GM10266 (cell line): Measurements from ENCODE around the gene SLFN14.

Experiments used
- DNase-seq: peaks from one replicate; pipeline ENCODE4 v3.0.0; 2012; ENCODE audit errors: extremely low spot score
- TF ChIP-seq, protein P1 (sequence below): IDR thresholded peaks from 2 replicates; pipeline ENCODE4 v1.5.1; 2012; ENCODE audit warnings: mild to moderate bottlenecking, low read depth; ENCODE audit not compliant: control insufficient read depth, insufficient read depth; ENCODE audit errors: missing control alignments

The SLFN14 gene

DNA sequence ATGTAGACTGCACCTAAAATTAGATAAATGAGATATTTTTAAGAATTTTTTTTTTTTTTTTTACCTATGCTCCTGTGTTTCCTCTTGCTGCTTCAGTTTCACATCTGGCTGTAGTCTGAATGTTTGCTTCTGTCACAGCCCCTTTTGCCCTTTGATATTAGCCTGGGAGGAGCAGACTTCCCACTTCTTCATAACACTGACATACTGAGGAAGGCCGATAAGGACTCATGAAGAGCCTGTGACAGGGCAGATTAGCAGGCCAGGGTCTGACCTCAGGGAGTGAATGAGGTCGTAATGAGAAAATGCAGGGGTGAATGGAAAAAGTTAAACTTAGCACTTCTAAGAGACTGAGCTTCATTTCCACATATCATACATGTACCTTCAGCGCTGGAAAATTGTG lies at the start of gene SLFN14:
SLFN14 (minus strand) TSS at position 117 of the 400 bp plus-strand sequence. CDS start 2,757 bp downstream, outside the sequence.
- TF ChIP-seq, protein P1, sequence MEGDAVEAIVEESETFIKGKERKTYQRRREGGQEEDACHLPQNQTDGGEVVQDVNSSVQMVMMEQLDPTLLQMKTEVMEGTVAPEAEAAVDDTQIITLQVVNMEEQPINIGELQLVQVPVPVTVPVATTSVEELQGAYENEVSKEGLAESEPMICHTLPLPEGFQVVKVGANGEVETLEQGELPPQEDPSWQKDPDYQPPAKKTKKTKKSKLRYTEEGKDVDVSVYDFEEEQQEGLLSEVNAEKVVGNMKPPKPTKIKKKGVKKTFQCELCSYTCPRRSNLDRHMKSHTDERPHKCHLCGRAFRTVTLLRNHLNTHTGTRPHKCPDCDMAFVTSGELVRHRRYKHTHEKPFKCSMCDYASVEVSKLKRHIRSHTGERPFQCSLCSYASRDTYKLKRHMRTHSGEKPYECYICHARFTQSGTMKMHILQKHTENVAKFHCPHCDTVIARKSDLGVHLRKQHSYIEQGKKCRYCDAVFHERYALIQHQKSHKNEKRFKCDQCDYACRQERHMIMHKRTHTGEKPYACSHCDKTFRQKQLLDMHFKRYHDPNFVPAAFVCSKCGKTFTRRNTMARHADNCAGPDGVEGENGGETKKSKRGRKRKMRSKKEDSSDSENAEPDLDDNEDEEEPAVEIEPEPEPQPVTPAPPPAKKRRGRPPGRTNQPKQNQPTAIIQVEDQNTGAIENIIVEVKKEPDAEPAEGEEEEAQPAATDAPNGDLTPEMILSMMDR = no peak
- DNase-seq = no peak

DNA sequence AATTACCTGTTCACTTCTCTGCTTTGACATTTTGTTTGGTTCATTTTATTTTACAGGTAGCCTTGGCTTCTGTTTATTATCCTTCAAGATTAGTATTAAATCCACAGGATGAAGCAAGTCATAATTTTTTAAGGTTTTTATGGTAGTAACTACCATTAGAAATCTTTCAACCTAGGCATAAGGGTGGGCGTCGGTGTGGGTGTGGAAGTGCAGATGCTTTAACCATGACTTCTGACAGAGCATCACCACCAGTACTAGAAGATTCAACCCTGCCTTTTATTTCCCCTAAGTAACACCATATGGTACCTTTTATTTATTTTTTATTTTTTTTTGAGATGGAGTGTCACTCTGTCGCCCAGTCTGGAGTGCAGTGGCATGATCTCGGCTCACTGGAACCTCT lies 49.2 kb upstream of the SLFN14 start:
- no peak for DNase-seq
- TF ChIP-seq, protein P1 = no peak

- TF ChIP-seq, protein P1 = no peak
- DNase-seq = no peak
Observed at GRCh38 chr17:35607239-35607847, 46.7 kb upstream of the SLFN14 start.

GRCh38 chr17:35605678-35606077 lies 45.1 kb upstream of the SLFN14 start:
- DNase-seq = no peak
- TF ChIP-seq, protein P1 = no peak

- TF ChIP-seq, protein P1 = no peak
- DNase-seq = no peak
Observed at GRCh38 chr17:35603674-35604073, 43.1 kb upstream of the SLFN14 start.

DNA sequence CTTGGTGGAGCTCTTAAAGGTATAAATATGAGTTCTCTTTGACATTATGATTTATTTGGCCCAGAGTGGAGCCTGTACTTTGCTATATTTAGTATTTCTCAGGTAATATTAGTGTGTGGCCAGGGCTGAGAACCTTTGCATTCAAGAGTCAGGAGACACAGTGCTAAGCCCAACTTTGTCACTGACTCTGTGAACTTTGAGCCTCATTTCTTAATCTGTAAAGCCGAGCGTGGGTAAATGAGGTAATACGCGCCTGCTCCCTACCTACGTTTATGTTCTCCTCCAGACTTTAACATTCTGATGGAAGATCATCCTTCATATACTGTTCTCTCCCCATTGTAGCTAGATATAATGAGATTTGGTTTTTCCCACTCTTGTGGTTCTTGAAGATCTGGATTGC lies 37.0 kb upstream of the SLFN14 start:
- TF ChIP-seq, protein P1 = no peak
- DNase-seq = no peak

DNA sequence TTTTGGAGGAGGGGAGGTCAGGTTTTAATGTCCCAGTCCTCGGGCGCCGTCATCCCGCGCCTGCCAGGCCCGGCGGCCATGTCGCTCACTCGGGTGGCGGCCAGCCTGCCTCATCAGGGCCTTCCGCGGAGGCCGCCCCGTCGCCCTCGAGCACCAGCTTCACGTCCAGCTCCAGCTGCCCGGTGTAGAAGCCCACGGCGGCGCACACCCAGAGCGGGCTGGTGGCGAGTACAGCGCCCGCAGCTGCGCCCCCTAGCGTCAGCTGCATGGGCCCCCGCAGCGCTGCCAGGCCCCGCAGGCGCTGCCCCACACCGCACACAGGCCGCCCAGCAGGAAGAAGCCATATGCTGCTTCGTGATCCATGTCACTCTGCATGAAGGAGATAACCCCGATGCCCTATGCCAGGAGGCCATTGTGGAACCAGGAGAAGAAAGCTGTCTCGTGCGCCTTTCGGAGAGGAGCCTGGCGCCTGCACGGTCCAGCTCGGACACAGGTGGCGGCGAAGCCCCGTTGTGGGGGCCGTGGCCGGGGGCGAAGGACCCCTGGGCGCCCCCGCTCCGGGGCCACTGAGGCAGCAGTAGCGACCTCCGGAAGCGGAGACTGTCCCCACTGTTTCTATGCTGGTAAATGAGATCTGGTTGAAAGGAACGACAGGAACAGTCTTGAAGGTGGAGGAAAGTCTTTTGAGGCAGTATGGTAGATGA lies 36.1 kb upstream of the SLFN14 start:
- TF ChIP-seq, protein P1 = no peak
- no peak for DNase-seq
